ENCODE measurements around the gene ZNF548.
A peak's percentile ranks its signal among the peaks of the same experiment; 100 is the strongest.

The ZNF548 gene

GRCh38 chr19:57403737-57404563 lies 14.3 kb downstream of the ZNF548 start:
- no peak for DNase-seq

- peak; percentile 71 for DNase-seq
Measured at GRCh38 chr19:57406516-57407123, 17.0 kb downstream of the ZNF548 start.

- DNase-seq: peak; percentile 60
Measured at GRCh38 chr19:57410877-57411671, 21.4 kb downstream of the ZNF548 start, which contains the start of gene ZNF17. ZNF17 (plus strand) TSS chr19:57411161; CDS start chr19:57413616, 2,455 bp downstream.

- DNase-seq: no peak
Measured at GRCh38 chr19:57419439-57419838, 29.8 kb downstream of the ZNF548 start.

- no peak for DNase-seq
Measured at GRCh38 chr19:57421037-57421436, 31.4 kb downstream of the ZNF548 start.

- DNase-seq: no peak
Measured at GRCh38 chr19:57434386-57435061, 44.9 kb downstream of the ZNF548 start.

- DNase-seq: peak; percentile 59
Measured at GRCh38 chr19:57435062-57435978, 45.7 kb downstream of the ZNF548 start, which contains the start of gene ZNF749. ZNF749 (plus strand) TSS chr19:57435325; CDS start chr19:57435579, 254 bp downstream.

- DNase-seq: no peak
Measured at GRCh38 chr19:57436417-57436816, 46.8 kb downstream of the ZNF548 start.

GRCh38 chr19:57437931-57438330 lies 48.3 kb downstream of the ZNF548 start:
- no peak for DNase-seq

GRCh38 chr19:57438925-57439324 lies 49.3 kb downstream of the ZNF548 start:
- no peak for DNase-seq

GRCh38 chr19:57441979-57442752 lies 52.5 kb downstream of the ZNF548 start:
- no peak for DNase-seq

- no peak for DNase-seq
Measured at GRCh38 chr19:57443121-57443696, 53.6 kb downstream of the ZNF548 start.

GRCh38 chr19:57452307-57452706 lies 62.7 kb downstream of the ZNF548 start:
- no peak for DNase-seq

All from 8988T (cell line).